GM21360 (cell line): ENCODE results near the gene KCNQ4.

Experiments
- ATAC-seq: cut with Tn5 transposase; IDR thresholded peaks from one replicate; pipeline ENCODE4 v1.9.1; 2021; ENCODE audit warnings: mild to moderate bottlenecking, moderate library complexity; ENCODE audit not compliant: unreplicated experiment

The KCNQ4 gene

DNA sequence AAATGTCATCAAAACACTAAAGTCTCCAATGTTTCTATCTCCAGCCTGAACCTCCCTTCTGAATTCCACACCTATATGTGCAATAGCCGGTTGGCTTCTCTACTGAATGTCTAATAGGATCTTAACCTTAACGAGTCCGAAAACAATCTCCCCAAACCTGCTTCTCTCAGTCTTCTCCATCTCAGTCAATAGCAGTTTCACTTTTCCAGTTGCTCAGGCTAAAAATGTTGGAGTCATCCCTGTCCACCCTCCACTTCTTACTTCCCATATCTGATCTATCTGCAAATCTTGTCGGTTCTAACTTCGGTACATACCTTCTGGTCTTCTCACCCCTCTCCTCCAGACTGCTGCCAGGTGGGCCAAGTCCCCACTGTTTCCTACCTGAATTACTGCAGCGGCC lies 104.1 kb downstream of the KCNQ4 start:
- no peak for ATAC-seq
